HEK293T (cell line): ENCODE results near the gene DBNDD2.

Source experiments
- ARNT ChIP-seq: fragments of 450-650 bp; IDR thresholded peaks from 2 replicates; pipeline ENCODE4 v1.6.1; 2017; ENCODE audit warnings: mild to moderate bottlenecking
- BHLHE40 ChIP-seq: fragments of 450-650 bp; IDR thresholded peaks from 2 replicates; pipeline ENCODE4 v1.6.1; 2016; ENCODE audit warnings: mild to moderate bottlenecking, moderate library complexity, borderline replicate concordance
- ELF4 ChIP-seq: fragments of 450-650 bp; IDR thresholded peaks from 2 replicates; pipeline ENCODE4 v1.6.1; 2017; ENCODE audit warnings: antibody characterized with exemption
- FOXA1 ChIP-seq: fragments of 450-650 bp; IDR thresholded peaks from 2 replicates; pipeline ENCODE4 v1.6.1; 2016; ENCODE audit warnings: mild to moderate bottlenecking
- FOXK2 ChIP-seq: fragments of 450-650 bp; IDR thresholded peaks from 2 replicates; pipeline ENCODE4 v1.6.1; 2016; ENCODE audit warnings: mild to moderate bottlenecking
- FOXM1 ChIP-seq: fragments of 450-650 bp; IDR thresholded peaks from 2 replicates; pipeline ENCODE4 v1.6.1; 2017; ENCODE audit warnings: mild to moderate bottlenecking, borderline replicate concordance
- HDGF ChIP-seq: fragments of 450-650 bp; IDR thresholded peaks from 2 replicates; pipeline ENCODE4 v1.6.1; 2017; ENCODE audit warnings: antibody characterized with exemption, borderline replicate concordance
- LEF1 ChIP-seq: fragments of 450-650 bp; IDR thresholded peaks from 2 replicates; pipeline ENCODE4 v1.6.1; 2017; ENCODE audit warnings: mild to moderate bottlenecking, borderline replicate concordance
- NFRKB ChIP-seq: fragments of 450-650 bp; IDR thresholded peaks from 2 replicates; pipeline ENCODE4 v1.6.1; 2016; ENCODE audit warnings: mild to moderate bottlenecking, moderate library complexity
- SP1 ChIP-seq: fragments of 450-650 bp; IDR thresholded peaks from 2 replicates; pipeline ENCODE4 v1.6.1; 2017
- TARDBP ChIP-seq: fragments of 450-650 bp; IDR thresholded peaks from 2 replicates; pipeline ENCODE4 v1.6.1; 2016
- ZNF384 ChIP-seq: fragments of 450-650 bp; IDR thresholded peaks from 2 replicates; pipeline ENCODE4 v1.6.1; 2016
- TF ChIP-seq, protein P1 (sequence below): fragments of 450-650 bp; IDR thresholded peaks from 2 replicates; pipeline ENCODE4 v1.6.1; 2016

DNA sequence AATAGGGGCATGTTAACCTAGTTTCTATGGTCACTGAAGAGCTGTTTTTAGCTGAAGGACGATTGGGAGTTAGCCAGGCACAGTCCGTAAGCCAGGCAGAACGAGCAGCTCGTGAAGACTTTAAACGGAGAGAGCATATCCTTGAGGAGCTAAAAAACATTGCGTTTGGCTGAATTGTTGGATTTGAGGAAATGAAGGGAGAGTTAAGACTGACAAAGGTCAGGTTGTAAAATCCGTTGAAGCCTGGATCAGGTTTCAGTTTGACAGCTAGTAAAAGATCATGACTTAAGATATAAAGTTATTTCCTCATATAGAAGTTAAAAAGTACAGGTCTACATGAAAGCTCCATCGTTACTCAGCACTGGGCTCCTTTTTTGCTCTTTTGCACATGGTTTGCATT lies 2.8 kb downstream of the DBNDD2 start:
- TF ChIP-seq ELF4 (no peak), BHLHE40 (no peak), NFRKB (no peak), SP1 (no peak), FOXA1 (no peak), FOXM1 (no peak), ZNF384 (no peak), ARNT (no peak), TARDBP (no peak), LEF1 (no peak), FOXK2 (no peak), HDGF (no peak)
- TF ChIP-seq, protein P1, sequence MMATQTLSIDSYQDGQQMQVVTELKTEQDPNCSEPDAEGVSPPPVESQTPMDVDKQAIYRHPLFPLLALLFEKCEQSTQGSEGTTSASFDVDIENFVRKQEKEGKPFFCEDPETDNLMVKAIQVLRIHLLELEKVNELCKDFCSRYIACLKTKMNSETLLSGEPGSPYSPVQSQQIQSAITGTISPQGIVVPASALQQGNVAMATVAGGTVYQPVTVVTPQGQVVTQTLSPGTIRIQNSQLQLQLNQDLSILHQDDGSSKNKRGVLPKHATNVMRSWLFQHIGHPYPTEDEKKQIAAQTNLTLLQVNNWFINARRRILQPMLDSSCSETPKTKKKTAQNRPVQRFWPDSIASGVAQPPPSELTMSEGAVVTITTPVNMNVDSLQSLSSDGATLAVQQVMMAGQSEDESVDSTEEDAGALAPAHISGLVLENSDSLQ = no peak
